HG03521 (cell line): ENCODE measurements around the gene NPIPB12.
"Not testable (repeated sequence)": the region's sequence is repeated elsewhere in the genome, so short reads cannot be mapped to it uniquely, and the experiment has no call there.

Source experiments
- ATAC-seq: cut with Tn5 transposase; IDR thresholded peaks from one replicate; pipeline ENCODE4 v1.9.1; 2021; ENCODE audit warnings: mild to moderate bottlenecking, moderate library complexity; ENCODE audit not compliant: unreplicated experiment

The NPIPB12 gene

DNA sequence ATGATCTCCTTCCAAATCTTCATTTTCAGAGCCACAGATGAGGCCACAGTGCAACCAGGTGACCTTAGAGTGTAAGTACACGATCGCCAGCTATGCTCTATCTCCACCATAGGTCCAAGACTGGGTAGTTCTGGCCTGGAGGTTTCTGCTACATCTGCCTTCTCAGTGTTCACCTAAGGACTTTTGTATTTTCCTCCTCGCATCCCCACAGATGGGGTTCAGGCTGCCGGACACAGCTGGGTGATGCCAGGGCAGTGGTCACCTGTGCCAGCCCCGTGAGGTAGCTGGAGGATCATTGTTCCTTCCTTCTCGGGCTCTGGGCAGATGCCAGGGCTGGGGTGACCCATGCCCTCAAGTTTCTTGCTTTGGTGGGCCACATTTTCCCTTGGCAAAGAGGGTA, at the start of gene NPIPB12:
TSS of gene NPIPB12 (minus strand) at position 101 of the 400 bp plus-strand sequence.
- not testable (repeated sequence) for ATAC-seq

DNA sequence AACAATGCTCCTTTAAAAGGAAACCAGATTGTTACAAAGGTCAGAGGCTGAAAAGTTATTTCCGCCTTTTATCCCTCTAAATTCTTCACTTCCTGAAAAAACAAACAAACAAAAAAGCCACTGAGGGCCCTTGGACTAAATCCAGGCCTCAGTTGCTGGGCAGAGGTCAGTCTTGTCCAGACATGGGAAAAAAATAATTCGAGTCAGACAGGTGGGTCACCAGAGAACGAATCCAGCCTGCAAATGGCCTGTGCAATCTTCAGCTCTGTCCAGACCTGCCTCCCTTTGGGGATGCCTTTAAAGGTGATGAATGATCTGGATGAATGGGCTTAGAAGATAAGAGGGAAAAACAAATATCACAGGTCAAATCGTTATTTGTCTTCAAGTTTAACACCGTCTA, 15.3 kb upstream of the NPIPB12 start:
- ATAC-seq = not testable (repeated sequence)

DNA sequence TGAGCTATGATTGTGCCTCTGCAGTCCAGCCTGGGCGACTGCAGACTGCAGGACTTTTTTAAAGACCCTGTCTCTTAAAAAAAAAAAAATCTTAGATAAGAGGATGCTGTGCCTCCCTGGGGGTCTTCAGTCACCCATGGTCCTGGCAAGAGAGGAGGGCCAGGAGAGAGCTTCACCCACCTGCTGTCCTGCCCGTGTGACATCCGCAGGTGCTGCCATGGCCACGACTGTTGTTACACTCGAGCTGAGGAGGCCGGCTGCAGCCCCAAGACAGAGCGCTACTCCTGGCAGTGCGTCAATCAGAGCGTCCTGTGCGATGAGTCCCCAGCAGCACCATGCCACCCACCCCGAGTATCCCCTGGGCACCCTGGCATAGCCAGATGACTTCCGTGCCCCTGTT, 23.9 kb downstream of the NPIPB12 start:
- ATAC-seq = not testable (repeated sequence)

DNA sequence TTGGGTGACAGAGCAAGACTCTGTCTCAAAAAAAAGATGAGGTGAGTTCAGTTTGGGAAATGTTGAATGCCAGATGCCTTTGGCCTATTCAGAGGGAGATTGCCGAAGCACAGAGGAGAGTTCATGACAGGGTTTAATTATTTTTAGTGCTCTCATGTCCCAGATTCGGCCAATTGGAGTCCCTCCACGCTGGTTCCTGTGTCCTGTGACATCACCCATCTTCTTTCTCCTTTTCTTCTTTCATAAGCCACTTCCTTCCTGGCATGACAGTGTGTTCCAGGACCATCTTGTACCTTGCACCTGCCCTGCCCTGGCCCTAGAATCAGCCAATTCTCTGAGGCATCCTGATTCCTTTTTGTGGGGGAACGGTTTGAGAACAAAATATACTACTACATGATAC, 34.1 kb downstream of the NPIPB12 start:
- ATAC-seq = not testable (repeated sequence)

DNA sequence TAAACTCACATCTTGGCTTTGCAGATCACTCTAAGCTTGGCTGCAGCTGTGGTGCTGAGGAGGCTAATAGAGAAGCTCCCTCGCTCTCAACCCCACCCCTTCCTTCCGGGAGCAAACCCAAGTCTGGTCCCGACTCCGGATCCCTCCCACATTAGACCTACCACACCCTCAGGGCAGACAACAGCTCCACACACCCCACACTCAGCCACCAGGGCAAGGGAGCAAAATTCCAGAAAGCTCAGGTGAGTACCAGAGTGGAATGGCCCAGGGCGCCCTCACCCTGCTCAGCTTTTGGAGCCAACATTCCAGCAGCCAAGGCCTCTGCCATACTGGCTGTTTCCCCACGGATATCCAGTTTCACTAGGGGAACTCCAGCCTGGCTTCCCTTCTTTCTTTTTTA, 36.5 kb downstream of the NPIPB12 start:
- ATAC-seq = not testable (repeated sequence)

DNA sequence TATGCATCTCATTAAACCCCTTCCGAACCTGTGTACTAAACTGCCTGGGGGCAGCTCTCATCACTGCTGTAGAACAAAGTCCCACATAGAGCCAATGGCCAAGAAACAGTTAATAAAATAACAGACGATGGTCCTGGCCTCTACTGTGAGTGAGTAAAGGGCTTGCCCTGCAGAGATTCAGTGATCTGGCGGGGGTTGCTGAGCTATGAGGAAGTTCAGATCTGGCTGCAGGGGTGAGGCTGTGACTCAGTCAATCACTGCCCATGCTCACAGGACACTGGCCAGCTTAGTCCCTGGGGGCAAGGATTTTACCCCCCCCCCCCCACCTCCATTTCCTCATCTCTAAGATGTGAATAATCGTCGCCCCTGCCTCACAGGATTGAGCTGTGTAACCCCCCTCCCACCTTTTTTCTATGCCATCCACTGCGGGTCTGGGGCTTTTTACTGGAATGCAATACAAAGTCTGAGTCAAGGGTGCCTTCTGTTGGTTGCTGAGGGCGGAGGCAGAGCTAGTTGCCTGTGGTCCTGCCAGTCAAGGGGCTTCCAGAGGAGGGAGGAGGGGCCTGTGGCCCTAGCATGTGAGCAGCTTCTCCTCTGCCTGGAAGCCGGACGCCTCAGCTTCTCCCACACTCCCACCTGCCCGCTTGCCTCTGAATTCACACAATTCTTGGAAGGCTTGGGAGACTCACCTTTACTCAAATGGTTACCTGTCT, 38.4 kb downstream of the NPIPB12 start:
- not testable (repeated sequence) for ATAC-seq

DNA sequence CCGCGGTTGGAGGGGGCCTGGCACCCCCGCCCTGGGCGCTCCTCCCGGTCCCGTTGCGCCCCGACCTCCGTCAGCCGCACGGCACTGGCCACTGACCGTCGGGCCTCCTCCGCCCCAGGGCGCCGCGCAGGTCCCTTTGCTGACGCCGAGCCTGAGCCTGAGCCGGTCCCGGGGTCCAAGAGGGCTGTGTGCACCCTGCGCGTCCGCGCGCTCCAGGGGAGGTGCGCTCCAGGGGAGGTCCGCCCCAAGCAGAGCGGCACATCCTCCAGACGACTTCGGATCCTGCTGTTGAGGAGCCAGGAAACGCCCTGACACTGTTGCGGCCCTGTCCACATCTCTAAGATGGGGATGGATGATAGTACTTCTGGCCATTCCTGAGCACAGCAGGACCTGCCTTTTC, 39.3 kb downstream of the NPIPB12 start:
- not testable (repeated sequence) for ATAC-seq

DNA sequence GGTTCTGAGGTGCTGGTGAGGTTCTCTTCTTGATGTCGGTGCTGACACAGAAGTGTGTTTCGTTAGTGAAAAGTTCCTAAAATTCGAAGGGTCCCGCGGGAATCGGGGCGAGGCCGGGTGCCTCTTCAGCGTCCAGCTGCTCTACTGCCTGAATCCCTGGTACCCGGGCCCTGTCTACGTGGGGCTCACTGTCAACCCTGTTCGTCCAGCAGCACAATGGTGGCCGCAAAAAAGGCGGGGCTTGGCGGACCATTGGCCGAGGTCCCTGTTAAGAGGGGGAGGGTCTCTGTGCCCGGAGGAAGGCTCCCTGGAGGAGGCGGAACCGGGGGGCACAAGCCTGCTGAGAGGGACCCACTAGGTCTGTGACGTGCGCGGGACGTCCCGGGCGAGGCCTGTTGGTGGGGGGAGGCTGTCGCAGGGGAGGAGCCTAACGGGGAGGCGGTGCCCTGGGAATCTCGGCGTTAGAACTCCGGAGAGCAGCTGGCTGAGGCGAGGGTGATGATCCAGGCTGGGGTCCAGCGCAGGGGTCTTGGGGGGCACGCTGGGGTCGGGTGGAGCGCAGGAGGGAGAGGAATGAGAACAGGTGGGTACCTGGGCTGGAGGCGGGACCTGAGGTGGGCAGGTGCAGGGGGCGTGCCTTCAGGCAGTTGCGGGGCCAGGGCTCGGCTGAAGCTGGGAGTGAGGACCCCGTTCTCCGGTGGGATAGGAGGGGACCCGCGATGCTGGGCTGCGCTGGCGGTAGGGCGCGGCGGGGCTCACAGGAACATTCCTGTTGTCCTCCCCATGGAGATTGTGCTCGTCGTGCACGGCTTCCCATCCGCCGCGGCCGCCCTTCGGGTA, 40.0 kb downstream of the NPIPB12 start:
- ATAC-seq = not testable (repeated sequence)

DNA sequence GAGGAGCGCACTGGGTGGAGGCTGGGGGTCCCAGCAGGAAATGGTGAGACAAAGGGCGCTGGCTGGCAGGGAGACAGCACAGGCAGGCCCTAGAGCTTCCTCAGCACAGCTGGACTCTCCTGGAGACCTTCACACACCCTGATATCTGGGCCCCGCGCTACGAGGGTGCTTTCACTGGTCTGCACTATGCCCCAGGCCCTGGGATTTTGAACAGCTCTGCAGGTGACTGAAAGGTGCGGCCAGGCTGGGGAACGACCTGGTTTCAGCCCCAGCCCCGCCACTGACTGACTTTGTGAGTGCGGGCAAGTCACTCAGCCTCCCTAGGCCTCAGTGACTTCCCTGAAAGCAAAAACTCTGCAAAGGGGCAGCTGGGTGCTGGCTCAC, 45.6 kb downstream of the NPIPB12 start:
- not testable (repeated sequence) for ATAC-seq

DNA sequence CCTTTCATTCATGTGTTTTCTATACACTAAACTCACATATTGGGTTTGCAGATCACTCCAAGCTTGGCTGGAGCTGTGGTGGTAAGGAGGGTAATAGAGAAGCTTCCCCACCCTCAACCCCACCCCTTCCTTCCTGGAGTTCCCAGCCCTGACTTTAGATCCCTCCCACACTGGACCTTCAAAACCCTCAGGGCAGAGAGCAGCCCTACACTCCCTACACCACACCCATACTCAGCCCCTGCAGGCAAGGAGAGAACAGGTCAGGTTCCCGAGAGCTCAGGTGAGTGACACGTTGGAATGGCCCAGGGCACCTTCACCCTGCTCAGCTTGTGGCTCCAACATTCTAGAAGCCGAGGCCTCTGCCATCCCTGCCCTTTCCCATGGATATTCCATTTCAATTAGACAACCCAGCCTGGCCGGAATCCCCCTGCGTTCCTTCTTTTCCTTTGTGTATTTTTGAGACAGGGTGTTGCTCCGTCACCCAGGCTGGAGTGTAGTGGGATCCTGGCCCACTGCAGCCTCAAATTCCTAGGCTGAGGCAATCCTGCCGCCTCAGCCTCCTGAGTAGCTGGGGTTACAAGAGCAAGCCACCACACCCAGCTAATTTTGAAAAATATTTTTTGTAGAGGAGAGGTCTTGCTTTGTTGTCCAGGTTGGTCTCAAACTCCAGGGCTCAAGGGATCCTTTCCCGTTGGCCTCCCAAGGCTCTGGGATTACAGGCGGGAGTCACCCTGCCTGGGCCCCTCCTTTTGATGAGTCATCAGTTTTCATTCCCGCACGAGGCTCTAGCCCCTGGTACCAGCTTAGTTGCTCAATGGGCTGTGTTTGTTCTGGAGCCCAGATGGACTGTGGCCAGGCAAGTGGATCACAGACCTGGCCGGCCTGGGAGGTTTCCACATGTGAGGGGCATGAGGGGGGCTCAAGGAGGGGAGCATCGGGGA, 46.2 kb downstream of the NPIPB12 start, which contains the start of gene SULT1A4:
TSS of gene SULT1A4 (plus strand) at position 208 of the 941 bp plus-strand sequence. CDS start 1,473 bp downstream, outside the sequence.
- not testable (repeated sequence) for ATAC-seq

DNA sequence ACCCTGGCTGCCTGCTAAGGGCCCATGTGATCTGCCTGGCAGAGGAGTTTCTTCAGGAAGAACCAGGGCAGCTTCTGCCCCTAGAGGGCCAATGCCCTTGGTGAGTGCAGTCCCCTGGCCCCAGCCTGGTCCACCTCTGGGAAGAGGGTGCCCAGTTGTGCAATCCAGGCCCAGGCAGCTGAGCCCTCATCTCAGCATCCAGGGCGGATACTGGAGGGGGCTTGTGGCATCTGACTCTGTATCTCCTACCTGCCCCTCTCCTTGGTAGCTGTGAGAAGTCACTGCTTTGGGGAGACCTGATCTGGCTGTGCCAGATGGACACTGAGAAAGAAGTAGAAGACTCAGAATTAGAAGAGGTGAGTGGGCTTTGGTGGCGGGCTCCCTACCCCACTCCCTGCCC, 48.5 kb downstream of the NPIPB12 start:
- ATAC-seq = not testable (repeated sequence)

DNA sequence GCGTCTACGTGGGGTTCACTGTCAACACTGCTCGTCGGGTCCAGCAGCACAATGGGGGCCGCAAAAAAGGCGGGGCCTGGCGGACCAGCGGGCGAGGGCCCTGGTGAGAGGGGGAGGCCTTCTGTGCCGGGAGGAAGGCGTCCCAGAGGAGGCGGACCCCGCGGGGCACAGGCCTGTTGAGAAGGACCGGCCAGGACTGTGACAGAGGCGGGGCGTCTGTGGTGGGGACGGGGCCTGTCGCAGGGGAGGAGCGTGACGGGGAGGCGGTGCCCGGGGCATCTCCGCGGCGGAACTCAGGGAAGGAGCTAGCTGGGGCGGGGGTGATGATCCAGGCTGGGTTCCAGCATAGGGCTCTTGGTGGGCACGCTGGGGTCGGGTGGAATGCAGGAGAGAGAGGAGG, 51.4 kb downstream of the NPIPB12 start:
- ATAC-seq = peak; percentile 42

DNA sequence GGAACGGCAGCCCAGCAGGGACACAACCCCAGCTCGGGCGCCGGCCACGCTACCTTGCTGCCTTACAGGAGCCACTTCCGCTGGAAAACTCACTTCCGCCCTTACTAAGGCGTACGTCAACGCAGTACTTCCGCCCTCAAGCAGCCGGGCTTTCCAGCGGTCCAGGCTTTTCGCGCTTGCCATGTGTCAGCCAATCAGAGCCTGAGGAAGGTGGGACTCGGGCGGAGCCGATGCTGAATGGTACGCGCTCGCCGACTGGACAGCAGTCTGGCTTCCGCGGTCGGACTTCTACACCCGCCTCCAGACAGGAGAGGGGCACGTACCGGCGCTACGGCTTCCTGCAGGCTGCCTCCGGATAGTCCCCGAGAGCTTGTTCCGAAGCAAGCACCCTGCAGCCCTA, 51.9 kb downstream of the NPIPB12 start, which contains the start of the genes BOLA2 and SLX1B:
TSS of gene BOLA2 (minus strand) at position 83 of the 400 bp plus-strand sequence. CDS start 98 bp downstream, outside the sequence.
TSS of gene SLX1B (plus strand) at position 265 of the 400 bp plus-strand sequence.
- peak; percentile 83 for ATAC-seq

DNA sequence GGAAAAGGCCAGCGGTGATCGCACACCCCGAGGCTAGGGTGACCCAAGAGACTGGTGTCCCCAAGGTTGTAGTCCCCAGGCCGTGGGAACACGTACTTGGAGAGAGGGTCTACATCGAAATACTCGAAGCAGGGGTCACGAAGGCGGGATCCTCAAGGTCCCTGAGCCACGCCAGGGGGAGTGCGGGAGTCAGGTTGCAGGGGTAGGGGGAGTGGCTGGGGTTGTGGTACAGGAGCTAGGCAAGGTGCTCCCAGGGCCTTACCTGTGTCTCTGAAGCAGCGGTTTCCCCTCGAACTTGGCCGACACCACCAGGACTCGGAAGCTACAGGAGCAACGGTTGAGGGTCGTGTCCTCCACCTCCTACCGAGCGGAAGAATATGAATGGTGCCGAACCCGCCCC, 52.5 kb downstream of the NPIPB12 start:
- peak; percentile 12 for ATAC-seq
